Heart right ventricle (tissue), 16 donors: ENCODE results near the gene FAM120B. TPM values are rescaled to one million over a fixed set of nuclear protein-coding genes. Genes with fewer than 3 reads are reported as not detected.
"Not testable (repeated sequence)": the region's sequence is repeated elsewhere in the genome, so short reads cannot be mapped to it uniquely, and the experiment has no call there.

Source experiments
- ATAC-seq, 8 donors: fragments of 200-7000 bp; cut with Tn5 transposase; one replicate each; pipeline ENCODE4 v1.9.1; 2020; ENCODE audit warnings: mild to moderate bottlenecking in 8 of 8, moderate library complexity in 8 of 8, moderate number of reproducible peaks in 1 of 8
- DNase-seq, 2 donors: peaks; one replicate each; pipeline ENCODE4 v3.0.0-alpha.2; 2020
- H3K27ac ChIP-seq, 10 donors: fragments of 200-600 bp; sonication (generic) in 2 of 10; one replicate each; pipeline versions ENCODE4 v1.5.0 to v1.8.0; 2020 to 2022; ENCODE audit warnings: mild to moderate bottlenecking in 3 of 10
- H3K27me3 ChIP-seq, 7 donors: fragments of 200-600 bp; one replicate each; pipeline ENCODE4 v1.8.0; 2021 to 2022; ENCODE audit warnings: mild to moderate bottlenecking in 2 of 7
- H3K36me3 ChIP-seq, 9 donors: fragments of 200-600 bp; sonication (generic) in 1 of 9; one replicate each; pipeline versions ENCODE4 v1.5.0 to v1.8.0; 2020 to 2022; ENCODE audit warnings: mild to moderate bottlenecking in 2 of 9
- H3K4me1 ChIP-seq, 9 donors: fragments of 200-600 bp; sonication (generic) in 1 of 9; one replicate each; pipeline versions ENCODE4 v1.5.0 to v1.8.0; 2020 to 2022; ENCODE audit warnings: mild to moderate bottlenecking in 4 of 9
- H3K4me3 ChIP-seq, 10 donors: fragments of 200-600 bp; sonication (generic) in 2 of 10; one replicate each; pipeline versions ENCODE4 v1.5.0 to v1.8.0; 2020 to 2022; ENCODE audit warnings: mild to moderate bottlenecking in 7 of 10, moderate library complexity in 2 of 10
- H3K9me3 ChIP-seq, 11 donors: fragments of 200-600 bp in 10 of 11; sonication (generic) in 2 of 11; one replicate each; pipeline versions ENCODE4 v1.5.0 to v1.8.0; 2013 to 2022; ENCODE audit warnings: mild to moderate bottlenecking in 2 of 11, control low read depth in 1 of 11, moderate library complexity in 1 of 11
- CTCF ChIP-seq, 9 donors: fragments of 200-600 bp; sonication (generic) in 2 of 9; IDR thresholded peaks; one replicate each; pipeline versions ENCODE4 v1.5.0 to v1.8.0; 2021 to 2022; ENCODE audit warnings: antibody characterized with exemption in 9 of 9, mild to moderate bottlenecking in 5 of 9, moderate library complexity in 1 of 9
- WGBS, 2 donors: extraction: QIAGEN DNeasy Blood & Tissue Kit; methylation state at CpG; one replicate each; pipeline ENCODE4 v1.1.7; 2013; ENCODE audit warnings: inconsistent platforms in 1 of 2; 5-methylcytosine and 5-hydroxymethylcytosine counted together
- intact Hi-C, 10 donors: fragments of 100-400 bp; cut with DNase I; formaldehyde crosslinking; loops; one replicate each; pipeline versions ENCODE4 v1.11.1 to v1.14.2; 2022
- polyA plus RNA-seq, 2 donors: library from polyadenylated mRNA; stranded (reverse); fragments of 200-250 nt; gene quantifications; one replicate each; pipeline ENCODE4 v1.2.3, GENCODE V29; 2013
- total RNA-seq, 10 donors: library from RNA; stranded (reverse); fragmentation: NEBNext Ultra II Directional in 3 of 10; extraction: Animal tissue kit (Norgen Biotek cat#: 25700) in 3 of 10; gene quantifications; one replicate each; pipeline versions ENCODE4 v1.2.1 to v1.2.4, GENCODE V29; 2021 to 2023
- donor health status: Arrhythmogenic right ventricular cardiomyopathy.
- donor health status: ischemic (EF 13 %, LVEDD 7.1; RV severe dilation, severe dysfunction).
- donor health status: healthy with polysubstance abuse.
- donor health status: DM: no; HTN: yes; CAD: no.
- donor health status: DM: no; HTN: no; CAD: no.
- donor health status: ischemic (EF 25% LVEDD 6.9; RV normal size, moderate dysfunction).
- donor health status: ischemic (EF 25% LVEDD 5.7; RV mildly dilated, moderate dysfunction).
- donor health status: healthy.
- donor health status: DM: yes; HTN: yes; CAD: no.
- donor health status: Ischemic cardiomyopathy.
- donor health status: ischemic (EF 35%, LVEDD 5.7; RV mildly dilated, moderate dysfunction).
- donor health status: nonischemic (EF 11% LVEDD 7.7; RV severe dilation, severe dysfunction).
- donor health status: DM: yes; HTN: yes; CAD: no.
- donor health status: PGD.
- donor health status: ischemic (EF 29% LVEDD 5.4; RV normal size, mild dysfunction).
- donor health status: nonischemic (EF 23%, LVEDD 6.1; RV moderate dilation, normal function).

Gene FAM120B
- total and polyA plus RNA-seq, 12 donors = 7.7 to 31.0 (median 23.9) TPM

GRCh38 chr6:170263410-170263809 lies 43.1 kb upstream of the FAM120B start:
- no peak for ATAC-seq
- WGBS, 2 donors = 85 to 90% methylated on average over 8 of the region's 8 CpGs
- DNase-seq = no peak
- no peak overlapping the region for H3K27ac ChIP-seq
- no peak for TF ChIP-seq CTCF (IDR thresholded peaks at IDR 0.05)
- H3K27me3 ChIP-seq = peaks cover 0 to 14% (median 0%) of the 10 kb centered on the region in 7 donors
- no peak overlapping the region for H3K4me3 ChIP-seq
- peaks cover 4 to 15% (median 12%) of the 10 kb centered on the region in 9 donors for H3K4me1 ChIP-seq
- intact Hi-C loops = no loop called here
- H3K9me3 ChIP-seq = no peaks in the 10 kb centered on the region
- no peaks in the 10 kb centered on the region for H3K36me3 ChIP-seq

GRCh38 chr6:170264086-170264485 lies 42.5 kb upstream of the FAM120B start:
- H3K27ac ChIP-seq = no peak overlapping the region
- no peaks in the 10 kb centered on the region for H3K36me3 ChIP-seq
- TF ChIP-seq CTCF (IDR thresholded peaks at IDR 0.05) = no peak
- intact Hi-C loops = no loop called here
- 89 to 96% methylated on average over 7 of the region's 7 CpGs for WGBS, 2 donors
- H3K27me3 ChIP-seq = peaks cover 0 to 14% (median 0%) of the 10 kb centered on the region in 7 donors
- ATAC-seq = no peak
- peaks cover 4 to 15% (median 12%) of the 10 kb centered on the region in 9 donors for H3K4me1 ChIP-seq
- no peak for DNase-seq
- no peak overlapping the region for H3K4me3 ChIP-seq
- H3K9me3 ChIP-seq = no peaks in the 10 kb centered on the region

- H3K4me3 ChIP-seq, H3K36me3 ChIP-seq, H3K9me3 ChIP-seq, ATAC-seq, DNase-seq, intact Hi-C loops, H3K27ac ChIP-seq: not testable (repeated sequence)
- 95 to 96% methylated on average over 12 of the region's 12 CpGs for WGBS, 2 donors
- Histone ChIP-seq H3K4me1 (peaks cover 4 to 16% (median 12%) of the 10 kb centered on the region in 9 donors), H3K27me3 (peaks cover 0 to 14% (median 0%) of the 10 kb centered on the region in 7 donors)
Measured at GRCh38 chr6:170264644-170265043, 41.9 kb upstream of the FAM120B start.

GRCh38 chr6:170265655-170266054 lies 40.9 kb upstream of the FAM120B start:
- ATAC-seq (peak; percentile 58 to 86 (median 74)), DNase-seq (peak; percentile 34 to 74)
- peak overlapping the region in 5 of 10 donors; percentile 2 to 20 (median 10) for H3K4me3 ChIP-seq
- no peaks in the 10 kb centered on the region for H3K9me3 ChIP-seq
- peaks cover 0 to 14% (median 0%) of the 10 kb centered on the region in 7 donors for H3K27me3 ChIP-seq
- WGBS, 2 donors = 53 to 64% methylated on average over 22 of the region's 22 CpGs
- TF ChIP-seq CTCF (IDR thresholded peaks at IDR 0.05) = no peak
- intact Hi-C loops = loop anchor here in 1 of 10 donors (2.0 kb wide), 1 partner anchor 25 kb away; the partner anchor contains the start of gene DLL1
- peaks cover 4 to 18% (median 13%) of the 10 kb centered on the region in 9 donors for H3K4me1 ChIP-seq
- H3K36me3 ChIP-seq = no peaks in the 10 kb centered on the region
- H3K27ac ChIP-seq = peak overlapping the region in 9 of 10 donors; percentile 12 to 81 (median 73)
